ENCODE results near the gene NCL.

Gene NCL

GRCh38 chr2:231429901-231430300 lies 34.4 kb downstream of the NCL start:
- no peak overlapping the region for H3K9ac ChIP-seq
- peaks cover 36 to 71% (median 45%) of the 10 kb centered on the region in 11 experiments for H3K9me3 ChIP-seq (replicated peaks in 1 of 11)
- H4K20me1 ChIP-seq, result no peaks in the 10 kb centered on the region
- no peak overlapping the region for H3K4me3 ChIP-seq
- H3K4me2 ChIP-seq, result no peak overlapping the region
- peaks cover 0 to 7% (median 0%) of the 10 kb centered on the region in 10 experiments; a peak in 6 of 20 replicates for H3K4me1 ChIP-seq
- no peak for TF ChIP-seq Cebpa-rat (IDR thresholded peaks at IDR 0.05)
- H3K36me3 ChIP-seq, result no peaks in the 10 kb centered on the region
- no peak overlapping the region for H3K27ac ChIP-seq
- no peaks in the 10 kb centered on the region for H3K27me3 ChIP-seq

GRCh38 chr2:231429152-231429551 lies 35.1 kb downstream of the NCL start:
- Histone ChIP-seq H3K27ac (no peak overlapping the region), H3K4me3 (no peak overlapping the region), H3K9me3 (replicated peaks in 1 of 11) (peaks cover 36 to 71% (median 45%) of the 10 kb centered on the region in 11 experiments), H3K4me1 (peaks cover 0 to 7% (median 0%) of the 10 kb centered on the region in 10 experiments; a peak in 6 of 20 replicates), H3K27me3 (no peaks in the 10 kb centered on the region), H3K36me3 (no peaks in the 10 kb centered on the region), H3K4me2 (no peak overlapping the region), H3K9ac (no peak overlapping the region), H4K20me1 (no peaks in the 10 kb centered on the region)
- no peak for TF ChIP-seq Cebpa-rat (IDR thresholded peaks at IDR 0.05)

- Histone ChIP-seq H3K9ac (no peak overlapping the region), H3K4me2 (no peak overlapping the region), H3K9me3 (replicated peaks in 1 of 11) (peaks cover 31 to 65% (median 40%) of the 10 kb centered on the region in 11 experiments), H3K27me3 (no peaks in the 10 kb centered on the region), H3K27ac (no peak overlapping the region), H3K4me1 (peaks cover 0 to 7% (median 0%) of the 10 kb centered on the region in 10 experiments; a peak in 6 of 20 replicates), H3K4me3 (no peak overlapping the region), H3K36me3 (no peaks in the 10 kb centered on the region), H4K20me1 (no peaks in the 10 kb centered on the region)
- TF ChIP-seq Cebpa-rat (IDR thresholded peaks at IDR 0.05), result no peak
Observed at GRCh38 chr2:231427116-231427515, 37.2 kb downstream of the NCL start.

GRCh38 chr2:231425811-231426703 lies 38.2 kb downstream of the NCL start:
- H4K20me1 ChIP-seq, result no peaks in the 10 kb centered on the region
- TF ChIP-seq Cebpa-rat (IDR thresholded peaks at IDR 0.05), result no peak
- H3K27ac ChIP-seq, result no peak overlapping the region
- no peak overlapping the region for H3K4me2 ChIP-seq
- peaks cover 0 to 7% (median 0%) of the 10 kb centered on the region in 10 experiments; a peak in 6 of 20 replicates for H3K4me1 ChIP-seq
- H3K9ac ChIP-seq, result no peak overlapping the region
- peaks cover 20 to 55% (median 29%) of the 10 kb centered on the region in 11 experiments for H3K9me3 ChIP-seq (replicated peaks in 1 of 11)
- H3K4me3 ChIP-seq, result no peak overlapping the region
- H3K27me3 ChIP-seq, result no peaks in the 10 kb centered on the region
- no peaks in the 10 kb centered on the region for H3K36me3 ChIP-seq

GRCh38 chr2:231425291-231425810 lies 38.9 kb downstream of the NCL start:
- Histone ChIP-seq H4K20me1 (no peaks in the 10 kb centered on the region), H3K4me1 (peaks cover 0 to 7% (median 0%) of the 10 kb centered on the region in 10 experiments; a peak in 6 of 20 replicates), H3K9ac (no peak overlapping the region), H3K27me3 (no peaks in the 10 kb centered on the region), H3K27ac (no peak overlapping the region), H3K4me2 (peak overlapping the region in 5 of 11 experiments; percentile 3 to 43 (median 16); a peak in 5 of 22 replicates), H3K9me3 (replicated peaks in 1 of 11) (peaks cover 13 to 48% (median 22%) of the 10 kb centered on the region in 11 experiments), H3K36me3 (no peaks in the 10 kb centered on the region), H3K4me3 (no peak overlapping the region)
- no peak for TF ChIP-seq Cebpa-rat (IDR thresholded peaks at IDR 0.05)

GRCh38 chr2:231423176-231423575 lies 41.1 kb downstream of the NCL start:
- no peak overlapping the region for H3K4me2 ChIP-seq
- H3K27ac ChIP-seq, result no peak overlapping the region
- H4K20me1 ChIP-seq, result no peaks in the 10 kb centered on the region
- no peak overlapping the region for H3K9ac ChIP-seq
- H3K36me3 ChIP-seq, result no peaks in the 10 kb centered on the region
- no peaks in the 10 kb centered on the region for H3K27me3 ChIP-seq
- no peak for TF ChIP-seq Cebpa-rat (IDR thresholded peaks at IDR 0.05)
- H3K9me3 ChIP-seq (replicated peaks in 1 of 11), result peaks cover 0 to 27% (median 8%) of the 10 kb centered on the region in 11 experiments; a peak in 8 of 22 replicates
- no peak overlapping the region for H3K4me3 ChIP-seq
- H3K4me1 ChIP-seq, result peaks cover 0 to 7% (median 0%) of the 10 kb centered on the region in 10 experiments; a peak in 6 of 20 replicates

GRCh38 chr2:231422056-231422455 lies 42.2 kb downstream of the NCL start:
- TF ChIP-seq Cebpa-rat (IDR thresholded peaks at IDR 0.05), result no peak
- H3K4me2 ChIP-seq, result no peak overlapping the region
- H3K36me3 ChIP-seq, result no peaks in the 10 kb centered on the region
- H3K9ac ChIP-seq, result no peak overlapping the region
- H4K20me1 ChIP-seq, result no peaks in the 10 kb centered on the region
- no peaks in the 10 kb centered on the region for H3K27me3 ChIP-seq
- H3K9me3 ChIP-seq (replicated peaks in 1 of 11), result peaks cover 0 to 15% (median 6%) of the 10 kb centered on the region in 11 experiments; a peak in 8 of 22 replicates
- no peak overlapping the region for H3K4me3 ChIP-seq
- H3K27ac ChIP-seq, result no peak overlapping the region
- peaks cover 0 to 7% (median 0%) of the 10 kb centered on the region in 10 experiments; a peak in 6 of 20 replicates for H3K4me1 ChIP-seq

- TF ChIP-seq Cebpa-rat (IDR thresholded peaks at IDR 0.05), result no peak
- Histone ChIP-seq H3K9ac (no peak overlapping the region), H3K27me3 (no peaks in the 10 kb centered on the region), H3K9me3 (replicated peaks in 1 of 11) (peaks cover 0 to 6% (median 1%) of the 10 kb centered on the region in 11 experiments; a peak in 6 of 22 replicates), H3K4me2 (no peak overlapping the region), H3K36me3 (no peaks in the 10 kb centered on the region), H4K20me1 (no peaks in the 10 kb centered on the region), H3K4me3 (no peak overlapping the region), H3K27ac (no peak overlapping the region), H3K4me1 (peaks cover 0 to 7% (median 0%) of the 10 kb centered on the region in 10 experiments; a peak in 6 of 20 replicates)
Observed at GRCh38 chr2:231421051-231421580, 43.2 kb downstream of the NCL start.

Measured in BLaER1 treated with 17β-estradiol and CSF1 and Interleukin-3, amounts not matched to agents 10 nM and 100 nM (cell line).